K562 (cell line): ENCODE data around the gene STOM. TPM values are rescaled to one million over a fixed set of nuclear protein-coding genes. Genes with fewer than 3 reads are reported as not detected.

Source experiments
- ATAC-seq: fragments of 200-7000 bp; cut with Tn5 transposase; 3 replicates; pipeline ENCODE4 v1.9.1; 2020; ENCODE audit warnings: moderate library complexity
- BruUV-seq: library from RNA; stranded (reverse); fragments of 400-500 nt; replicated peaks from 2 replicates; lab custom pipeline; 2021; lab: Mats Ljungman, UMichigan
- CTCF ChIA-PET: fragments of 300-600 bp; formaldehyde crosslinking; extraction: SDS; loops from one replicate; lab custom pipeline; 2021; ENCODE audit warnings: low intra/inter-chr PET ratio; lab: Yijun Ruan, JAX
- POLR2A ChIA-PET: fragments of 300-600, 350-650 bp; sonication (Branson Sonifier 250); formaldehyde crosslinking; extraction: SDS; loops from one replicate; lab custom pipeline; 2021; ENCODE audit warnings: antibody characterized with exemption, inconsistent platforms; lab: Yijun Ruan, JAX
- DNase-seq, 4 experiments: peaks; one replicate each; pipeline versions ENCODE4 v3.0.0 to v3.0.0-alpha.2; 2011 to 2018; ENCODE audit warnings: low spot score in 3 of 4, mixed read lengths in 3 of 4; ENCODE audit errors: extremely low read depth in 1 of 4
- FAIRE-seq: peaks from 2 replicates; lab custom pipeline; 2011; peaks lifted over from hg19 to GRCh38; lab: Jason Lieb, UNC
- H2AFZ ChIP-seq: 2 replicates; pipeline ENCODE4 v1.6.0; 2011; ENCODE audit warnings: low read depth, low read length, control low read depth, inconsistent platforms
- H3K27ac ChIP-seq: fragments of 200-600 bp; 3 replicates; pipeline ENCODE4 v1.8.0; 2011; ENCODE audit warnings: low read depth, mild to moderate bottlenecking, control low read depth, inconsistent platforms, low read length, moderate library complexity, mixed read lengths; ENCODE audit errors: extremely low read depth
- H3K27me3 ChIP-seq, 2 experiments: fragments of 300-600 bp in 1 of 2; 2 replicates in 1 of 2; 3 replicates in 1 of 2; pipeline versions ENCODE4 v1.6.0 to v1.8.0; 2011; ENCODE audit warnings: inconsistent platforms in 2 of 2, low read length in 2 of 2, mild to moderate bottlenecking in 1 of 2, mixed read lengths in 1 of 2, moderate library complexity in 1 of 2; ENCODE audit not compliant: control insufficient read depth in 2 of 2, insufficient read depth in 2 of 2
- H3K36me3 ChIP-seq: fragments of 300-600 bp; 3 replicates; pipeline ENCODE4 v1.8.0; 2011; ENCODE audit warnings: mild to moderate bottlenecking, low read length, inconsistent platforms; ENCODE audit not compliant: control insufficient read depth, insufficient read depth
- H3K4me1 ChIP-seq, 2 experiments: fragments of 200-600 bp in 1 of 2; replicated peaks in 1 of 2; 2 replicates in 1 of 2; 3 replicates in 1 of 2; pipeline versions ENCODE4 v1.5.1 to v1.8.0; 2011; ENCODE audit warnings: inconsistent platforms in 2 of 2, low read length in 2 of 2, mild to moderate bottlenecking in 1 of 2, mixed read lengths in 1 of 2, moderate library complexity in 1 of 2; ENCODE audit not compliant: control insufficient read depth in 2 of 2, insufficient read depth in 2 of 2
- H3K4me2 ChIP-seq: 2 replicates; pipeline ENCODE4 v1.6.1; 2011; ENCODE audit warnings: low read length, control low read depth, inconsistent platforms, mixed read lengths; ENCODE audit not compliant: insufficient read depth
- H3K4me3 ChIP-seq: fragments of 200-600 bp; sonication (generic), shearing (Covaris generic); 2 replicates; pipeline ENCODE4 v1.5.1; 2016; ENCODE audit warnings: control low read depth, inconsistent platforms
- H3K79me2 ChIP-seq: fragments of 200-600 bp; 3 replicates; pipeline ENCODE4 v1.8.0; 2011; ENCODE audit warnings: low read length, inconsistent platforms; ENCODE audit not compliant: control insufficient read depth, insufficient read depth
- H3K9ac ChIP-seq, 2 experiments: 2 replicates each; pipeline versions ENCODE4 v1.6.0 to v1.6.1; 2011; ENCODE audit warnings: low read depth in 2 of 2, low read length in 2 of 2, control low read depth in 1 of 2, inconsistent platforms in 1 of 2, mild to moderate bottlenecking in 1 of 2, mixed read lengths in 1 of 2; ENCODE audit not compliant: insufficient read depth in 1 of 2
- H3K9me1 ChIP-seq: one replicate; pipeline ENCODE4 v1.6.0; 2011; ENCODE audit warnings: inconsistent platforms, mild to moderate bottlenecking, low read length, moderate library complexity; ENCODE audit not compliant: control insufficient read depth, insufficient read depth
- H3K9me3 ChIP-seq: replicated peaks from 2 replicates; pipeline ENCODE4 v1.5.1; 2011; ENCODE audit warnings: low read depth, low read length, inconsistent platforms; ENCODE audit not compliant: control insufficient read depth, insufficient read depth
- H4K20me1 ChIP-seq: replicated peaks from 2 replicates; pipeline ENCODE4 v1.6.1; 2011; ENCODE audit warnings: low read length, inconsistent platforms, mixed read lengths; ENCODE audit not compliant: control insufficient read depth, insufficient read depth
- BMI1 ChIP-seq: fragments of 150-350 bp; IDR thresholded peaks from 2 replicates; pipeline ENCODE4 v1.6.1; 2014; ENCODE audit warnings: low read length
- MED1 ChIP-seq: sonication (generic); formaldehyde crosslinking; IDR thresholded peaks from 2 replicates; pipeline ENCODE4 v1.8.1; 2023; ENCODE audit warnings: missing genetic modification reagents, borderline replicate concordance
- MTA1 ChIP-seq: fragments of 450-650 bp; IDR thresholded peaks from 2 replicates; pipeline ENCODE4 v1.6.1; 2017; ENCODE audit warnings: borderline replicate concordance
- STAT6 ChIP-seq: sonication (generic); formaldehyde crosslinking; IDR thresholded peaks from 2 replicates; pipeline ENCODE4 v1.8.1; 2023; ENCODE audit warnings: mild to moderate bottlenecking, missing genetic modification reagents
- YY1 ChIP-seq, 3 experiments: IDR thresholded peaks; 2 replicates each; pipeline ENCODE4 v1.6.1; 2011; ENCODE audit warnings: low read length in 2 of 3, mild to moderate bottlenecking in 2 of 3, moderate library complexity in 2 of 3, borderline replicate concordance in 1 of 3, control low read depth in 1 of 3, low read depth in 1 of 3; ENCODE audit not compliant: insufficient read depth in 3 of 3, insufficient replicate concordance in 2 of 3, control insufficient read depth in 1 of 3, insufficient read length in 1 of 3; ENCODE audit errors: extremely low read depth in 1 of 3
- WGBS: fragments of 100-300 bp; shearing (Covaris generic); methylation state at CpG from one replicate; pipeline ENCODE4 v1.1.6; 2016; ENCODE audit warnings: low coverage, mixed read lengths; ENCODE audit not compliant: insufficient coverage; ENCODE audit errors: missing lambda C conversion rate; 5-methylcytosine and 5-hydroxymethylcytosine counted together
- in situ Hi-C: fragments of 300-500 bp; cut with MboI; formaldehyde crosslinking; loops from 4 replicates; pipeline ENCODE4 v1.15.0; 2018; ENCODE audit warnings: inconsistent platforms, mixed read lengths
- intact Hi-C: fragments of 100-400 bp; cut with micrococcal nuclease; formaldehyde crosslinking; loops from 2 replicates; pipeline ENCODE4 v1.14.2; 2022
- polyA plus RNA-seq, 8 experiments: library from polyadenylated mRNA; depleted of rRNA in 4 of 8; stranded (reverse) in 5 of 8; unstranded in 3 of 8; fragments of >200 nt; fragmentation: Nextera tagmentation in 2 of 8; fragmentation: Illumina TruSeq in 1 of 8; extraction: Ambion mirVana in 2 of 8; extraction: Trizol in 1 of 8; gene quantifications; 2 replicates each; pipeline versions ENCODE4 v1.2.1 to v1.2.3, GENCODE V29; 2011 to 2014; ENCODE audit warnings: inconsistent platforms in 1 of 8, missing spikeins in 1 of 8
- total RNA-seq, 7 experiments: library from RNA; depleted of rRNA in 6 of 7; stranded (reverse); fragments of >200 nt in 6 of 7; fragmentation: Illumina TruSeq in 2 of 7; extraction: Trizol in 2 of 7; gene quantifications; 2 replicates each; pipeline versions ENCODE4 v1.2.1 to v1.2.3, GENCODE V29; 2011 to 2021; ENCODE audit warnings: low replicate concordance in 1 of 7

Gene STOM
- total and polyA plus RNA-seq, 9 of the 15 experiments (the other 6 are each of a cell fraction or from before 2014, with no cell fraction given) = 23.2 to 140 (median 43.9) TPM

GRCh38 chr9:121302786-121303185 lies 67.3 kb downstream of the STOM start:
- ChIA-PET POLR2A (interaction anchor here (1.0 to 1.3 kb wide), 2 partner anchors 9 to 11 kb away, joined by 3 read pairs; no protein-coding TSS in a partner anchor), CTCF (no interaction called here)
- Histone ChIP-seq H3K36me3 (no peaks in the 10 kb centered on the region), H3K4me1 (peaks cover 6 to 16% of the 10 kb centered on the region in 2 experiments; a peak in 4 of 5 replicates), H3K9ac (0 out of 4 replicates have a peak overlapping the region, but pooled peaks of 1 of the 2 experiments have one; percentile 8), H3K4me3 (no peak overlapping the region), H3K9me1 (no peaks in the 10 kb centered on the region), H2AFZ (no peak overlapping the region), H3K9me3 (no peaks in the 10 kb centered on the region), H3K4me2 (no peak overlapping the region), H3K27ac (no peak overlapping the region), H3K79me2 (no peaks in the 10 kb centered on the region), H4K20me1 (no peaks in the 10 kb centered on the region), H3K27me3 (no peaks in the 10 kb centered on the region)
- in situ Hi-C loops = no loop called here
- ATAC-seq (no peak), FAIRE-seq (no peak), DNase-seq (no peak)
- WGBS = 70% methylated on average over 13 of the region's 13 CpGs
- intact Hi-C loops = no loop called here
- no TSS peak for BruUV-seq
- TF ChIP-seq MED1 (CRISPR knock-in tag) (no peak), YY1 (IDR thresholded peaks at IDR 0.05; ENCODE audit: borderline replicate concordance in 1 of 3, control insufficient read depth in 1 of 3, extremely low read depth in 1 of 3, insufficient read depth in 3 of 3, insufficient read length in 1 of 3, insufficient replicate concordance in 2 of 3, low read depth in 1 of 3, low read length in 2 of 3) (peak in 1 of 3 experiments; percentile 19), MTA1 (no peak), BMI1 (no peak), STAT6 (CRISPR knock-in tag) (no peak)
